H9 (cell line): ENCODE measurements around the gene DCUN1D2. TPM values are rescaled to one million over a fixed set of nuclear protein-coding genes. Genes with fewer than 3 reads are reported as not detected.
A peak's percentile ranks its signal among the peaks of the same experiment; 100 is the strongest.

Source experiments
- DNase-seq: peaks from one replicate; pipeline ENCODE4 v3.0.0-alpha.2; 2017
- H2AFZ ChIP-seq: one replicate; pipeline ENCODE4 v1.6.1; 2013; ENCODE audit warnings: mild to moderate bottlenecking, low read length, control low read depth, moderate library complexity
- H2AK5ac ChIP-seq: 2 replicates; pipeline ENCODE4 v1.6.1; 2013; ENCODE audit warnings: low read length, control low read depth, mixed read lengths; ENCODE audit not compliant: insufficient read length
- H2BK120ac ChIP-seq: one replicate; pipeline ENCODE4 v1.6.1; 2013; ENCODE audit warnings: low read depth, mild to moderate bottlenecking, low read length, control low read depth, inconsistent platforms; ENCODE audit not compliant: poor library complexity, severe bottlenecking
- H2BK12ac ChIP-seq: 2 replicates; pipeline ENCODE4 v1.6.1; 2013; ENCODE audit warnings: low read length, control low read depth, mixed read lengths, low read depth; ENCODE audit not compliant: insufficient read length
- H2BK15ac ChIP-seq: 2 replicates; pipeline ENCODE4 v1.6.1; 2013; ENCODE audit warnings: low read depth, low read length, control low read depth
- H2BK20ac ChIP-seq: one replicate; pipeline ENCODE4 v1.6.1; 2013; ENCODE audit warnings: low read depth, mild to moderate bottlenecking, low read length, control low read depth, inconsistent platforms; ENCODE audit not compliant: poor library complexity, severe bottlenecking
- H2BK5ac ChIP-seq: 2 replicates; pipeline ENCODE4 v1.6.1; 2013; ENCODE audit warnings: low read length, control low read depth, mixed read lengths; ENCODE audit not compliant: insufficient read length
- H3K14ac ChIP-seq: 2 replicates; pipeline ENCODE4 v1.6.1; 2013; ENCODE audit warnings: low read length, control low read depth; ENCODE audit not compliant: insufficient read depth
- H3K18ac ChIP-seq: 2 replicates; pipeline ENCODE4 v1.6.1; 2013; ENCODE audit warnings: low read depth, mild to moderate bottlenecking, mixed read lengths, low read length, control low read depth; ENCODE audit not compliant: insufficient read length
- H3K23ac ChIP-seq: 2 replicates; pipeline ENCODE4 v1.6.1; 2013; ENCODE audit warnings: low read length, control low read depth, mixed read lengths, low read depth; ENCODE audit not compliant: insufficient read length
- H3K23me2 ChIP-seq: 2 replicates; pipeline ENCODE4 v1.6.1; 2013; ENCODE audit warnings: low read depth, mild to moderate bottlenecking, mixed read lengths, low read length, control low read depth; ENCODE audit not compliant: insufficient read length, poor library complexity, severe bottlenecking
- H3K27ac ChIP-seq: 2 replicates; pipeline ENCODE4 v1.5.1; 2013; ENCODE audit warnings: low read length, control low read depth, mixed read lengths, low read depth; ENCODE audit not compliant: insufficient read length
- H3K27me3 ChIP-seq: 2 replicates; pipeline ENCODE4 v1.6.1; 2013; ENCODE audit warnings: low read length, control low read depth, inconsistent platforms; ENCODE audit not compliant: insufficient read depth
- H3K4ac ChIP-seq: 2 replicates; pipeline ENCODE4 v1.6.1; 2013; ENCODE audit warnings: low read depth, mild to moderate bottlenecking, control low read depth, inconsistent platforms, low read length, moderate library complexity
- H3K4me1 ChIP-seq: 2 replicates; pipeline ENCODE4 v1.6.1; 2013; ENCODE audit warnings: low read length, control low read depth, inconsistent platforms; ENCODE audit not compliant: insufficient read depth
- H3K4me2 ChIP-seq: 2 replicates; pipeline ENCODE4 v1.6.1; 2013; ENCODE audit warnings: low read length, control low read depth, mixed read lengths; ENCODE audit not compliant: insufficient read length, insufficient read depth
- H3K56ac ChIP-seq: 2 replicates; pipeline ENCODE4 v1.6.1; 2013; ENCODE audit warnings: low read depth, mild to moderate bottlenecking, mixed read lengths, low read length, control low read depth; ENCODE audit not compliant: insufficient read length
- H3K79me1 ChIP-seq: 2 replicates; pipeline ENCODE4 v1.6.1; 2013; ENCODE audit warnings: low read depth, mild to moderate bottlenecking, moderate library complexity, low read length, control low read depth, inconsistent platforms; ENCODE audit not compliant: insufficient read depth, poor library complexity, severe bottlenecking
- H3K79me2 ChIP-seq: 2 replicates; pipeline ENCODE4 v1.6.1; 2013; ENCODE audit warnings: low read length, control low read depth, inconsistent platforms; ENCODE audit not compliant: insufficient read depth
- H3K9ac ChIP-seq: 2 replicates; pipeline ENCODE4 v1.6.1; 2013; ENCODE audit warnings: low read length, control low read depth, mixed read lengths; ENCODE audit not compliant: insufficient read length; ENCODE audit errors: extremely low read depth
- H3K9me3 ChIP-seq: one replicate; pipeline ENCODE4 v1.6.1; 2013; ENCODE audit warnings: low read depth, low read length, inconsistent platforms; ENCODE audit not compliant: control insufficient read depth
- H3T11ph ChIP-seq: one replicate; pipeline ENCODE4 v1.6.1; 2013; ENCODE audit warnings: mild to moderate bottlenecking, low read length, control low read depth, inconsistent platforms
- H4K20me1 ChIP-seq: one replicate; pipeline ENCODE4 v1.6.1; 2013; ENCODE audit not compliant: control insufficient read depth, insufficient read length, insufficient read depth
- H4K5ac ChIP-seq: 2 replicates; pipeline ENCODE4 v1.6.1; 2013; ENCODE audit warnings: low read depth, mild to moderate bottlenecking, mixed read lengths, low read length, control low read depth; ENCODE audit not compliant: insufficient read length
- H4K8ac ChIP-seq: replicated peaks from 2 replicates; pipeline ENCODE4 v1.6.1; 2013; ENCODE audit warnings: low read length, control low read depth, mixed read lengths, low read depth; ENCODE audit not compliant: insufficient read length
- H4K91ac ChIP-seq: 2 replicates; pipeline ENCODE4 v1.6.1; 2013; ENCODE audit warnings: low read depth, mild to moderate bottlenecking, moderate library complexity, mixed read lengths, low read length, control low read depth; ENCODE audit not compliant: insufficient read length
- H3K27ac Mint-ChIP-seq, 3 experiments: 2 replicates in 2 of 3; 3 replicates in 1 of 3; pipeline ENCODE4 v1.8.0; 2020 to 2021; ENCODE audit warnings: mixed read lengths in 3 of 3, mild to moderate bottlenecking in 1 of 3, moderate library complexity in 1 of 3
- H3K27me3 Mint-ChIP-seq: 2 replicates; pipeline ENCODE4 v1.8.0; 2021; ENCODE audit warnings: low read depth, mild to moderate bottlenecking, moderate library complexity, mixed read lengths
- H3K36me3 Mint-ChIP-seq, 3 experiments: 2 replicates in 2 of 3; 3 replicates in 1 of 3; pipeline ENCODE4 v1.8.0; 2020 to 2021; ENCODE audit warnings: low read depth in 3 of 3, mixed read lengths in 3 of 3; ENCODE audit not compliant: insufficient read depth in 1 of 3
- H3K4me1 Mint-ChIP-seq, 2 experiments: 2 replicates each; pipeline ENCODE4 v1.8.0; 2020; ENCODE audit warnings: mixed read lengths in 2 of 2
- H3K4me3 Mint-ChIP-seq, 2 experiments: 2 replicates in 1 of 2; 3 replicates in 1 of 2; pipeline ENCODE4 v1.8.0; 2020 to 2021; ENCODE audit warnings: mild to moderate bottlenecking in 2 of 2, mixed read lengths in 2 of 2, moderate library complexity in 1 of 2
- H3K9me3 Mint-ChIP-seq, 2 experiments: 2 replicates in 1 of 2; 3 replicates in 1 of 2; pipeline ENCODE4 v1.8.0; 2020; ENCODE audit warnings: mild to moderate bottlenecking in 2 of 2, mixed read lengths in 2 of 2, moderate library complexity in 1 of 2
- CTCF ChIP-seq: fragments of 200-600 bp; sonication (generic); conservative IDR thresholded peaks from 3 replicates; pipeline ENCODE4 v1.8.0; 2021; ENCODE audit warnings: antibody characterized with exemption, mild to moderate bottlenecking
- WGBS: extraction: QIAGEN DNeasy Blood & Tissue Kit; methylation state at CpG from one replicate; pipeline ENCODE4 v1.1.7; 2013; ENCODE audit warnings: missing lambda C conversion rate, low lambda C conversion rate, mixed read lengths; ENCODE audit not compliant: insufficient read length; ENCODE audit errors: extremely low coverage; 5-methylcytosine and 5-hydroxymethylcytosine counted together
- total RNA-seq: library from RNA; stranded (reverse); gene quantifications from 2 replicates; pipeline ENCODE4 v1.2.1, GENCODE V29; 2021

The DCUN1D2 gene
- total RNA-seq, 1 experiment from 2014 or later = 36.8 TPM

DNA sequence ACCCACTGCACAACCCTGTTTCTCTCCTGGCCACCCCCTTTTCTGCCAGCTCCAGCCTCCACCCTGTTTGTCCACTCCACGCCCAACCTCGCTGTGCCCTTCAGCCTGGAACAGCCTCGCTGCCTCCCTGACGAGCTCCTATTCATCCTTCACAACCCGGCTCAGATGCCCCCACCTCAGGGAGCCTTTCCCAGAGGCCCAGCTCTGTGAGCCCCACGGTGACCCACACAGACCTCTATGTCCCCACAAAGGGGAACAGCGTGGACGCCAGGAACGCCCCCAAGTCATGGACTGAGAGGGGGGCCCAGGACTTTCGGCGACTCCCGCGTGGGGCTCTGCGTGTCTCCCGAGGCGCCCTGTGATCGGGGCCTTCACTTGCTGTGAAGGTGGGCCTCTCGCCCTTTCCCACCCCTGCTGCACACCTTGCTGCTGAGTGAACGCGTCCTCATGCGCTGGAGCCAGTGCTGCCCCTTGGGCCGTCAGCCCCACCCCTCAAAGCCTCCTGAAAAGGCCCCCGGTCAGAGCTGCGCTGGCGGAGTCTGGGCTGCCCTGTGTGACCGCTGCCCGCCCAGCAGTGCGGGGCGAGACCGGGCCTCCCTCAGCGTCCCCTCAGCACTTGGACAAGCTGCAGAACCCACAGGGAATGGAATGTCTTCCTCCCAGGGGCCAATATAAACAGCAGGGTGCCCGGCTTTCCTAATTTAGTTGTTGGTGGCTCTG is 77.2 kb downstream of the DCUN1D2 start:
- H3K27me3 Mint-ChIP-seq = peaks cover 6% of the 10 kb centered on the region
- Histone ChIP-seq H4K8ac (no peak overlapping the region), H3K23ac (no peak overlapping the region), H2BK12ac (no peak overlapping the region), H3K27ac (no peak overlapping the region), H3K14ac (no peak overlapping the region; the same call in 1 of the 2 replicates), H3K56ac (no peak overlapping the region), H2AK5ac (no peak overlapping the region), H3K4me1 (no peaks in the 10 kb centered on the region), H4K5ac (no peak overlapping the region), H4K20me1 (no peaks in the 10 kb centered on the region), H2BK20ac (no peak overlapping the region), H3K4me2 (no peak overlapping the region), H3K79me2 (no peaks in the 10 kb centered on the region), H3K9ac (no peak overlapping the region), H3K18ac (no peak overlapping the region), H2AFZ (no peak overlapping the region), H3K27me3 (no peaks in the 10 kb centered on the region), H3K79me1 (no peaks in the 10 kb centered on the region), H3T11ph (no peak overlapping the region), H4K91ac (no peak overlapping the region), H2BK120ac (no peak overlapping the region), H3K4ac (no peak overlapping the region), H3K9me3 (no peaks in the 10 kb centered on the region), H2BK5ac (no peak overlapping the region), H2BK15ac (no peak overlapping the region), H3K23me2 (no peaks in the 10 kb centered on the region)
- H3K27ac Mint-ChIP-seq = peak overlapping the region in 1 of 3 experiments; percentile 39; a peak in 1 of 7 replicates
- WGBS = no CpG with 5 or more reads among the region's 32 CpGs
- peaks cover 2 to 4% of the 10 kb centered on the region in 2 experiments; a peak in 4 of 5 replicates for H3K9me3 Mint-ChIP-seq
- no peak overlapping the region for H3K4me3 Mint-ChIP-seq
- no peak for TF ChIP-seq CTCF
- peaks cover 2 to 5% (median 2%) of the 10 kb centered on the region in 3 experiments; a peak in 4 of 7 replicates for H3K36me3 Mint-ChIP-seq
- 0 out of 4 replicates have a peak, but pooled peaks cover 0 to 7% of the 10 kb centered on the region in 2 experiments for H3K4me1 Mint-ChIP-seq
- no peak for DNase-seq
